SH-SY5Y (cell line): ENCODE data around the gene LRRFIP2.

Experiments
- GATA2 ChIP-seq: IDR thresholded peaks from 2 replicates; pipeline ENCODE4 v1.6.1; 2011; ENCODE audit warnings: mild to moderate bottlenecking, low read depth, low read length
- GATA3 ChIP-seq: IDR thresholded peaks from 2 replicates; pipeline ENCODE4 v1.6.1; 2011; ENCODE audit warnings: low read depth, mild to moderate bottlenecking, low read length, moderate library complexity

DNA sequence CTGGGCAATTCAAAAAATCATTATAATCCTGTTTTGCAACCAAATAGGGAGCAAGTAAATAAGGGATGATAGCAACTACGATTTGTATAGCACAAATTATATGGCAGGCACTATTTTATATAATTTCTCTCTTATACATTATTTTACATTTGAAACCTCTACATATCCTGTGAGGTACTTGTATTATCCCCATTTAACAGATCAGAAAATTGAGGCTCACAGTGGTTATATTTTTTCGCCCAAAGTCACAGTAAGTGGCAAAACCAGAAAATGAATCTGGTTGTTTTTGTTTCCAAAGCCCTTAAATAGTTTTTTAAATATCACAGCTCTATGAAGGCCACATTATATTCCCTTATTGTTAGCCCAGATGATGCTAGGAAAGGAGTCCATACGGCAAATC is 106.8 kb downstream of the LRRFIP2 start:
- TF ChIP-seq GATA2 (no peak), GATA3 (no peak)
